Panc1 (cell line): ENCODE measurements around the gene GMCL2. TPM values are rescaled to one million over a fixed set of nuclear protein-coding genes. Genes with fewer than 3 reads are reported as not detected.
A peak's percentile ranks its signal among the peaks of the same experiment; 100 is the strongest.

Experiments
- ATAC-seq: fragments of 200-7000 bp; cut with Tn5 transposase; 2 replicates; pipeline ENCODE4 v1.9.1; 2020; ENCODE audit warnings: mild to moderate bottlenecking, moderate library complexity
- BruUV-seq: library from RNA; stranded (reverse); fragments of 400-500 nt; replicated peaks from 2 replicates; lab custom pipeline; 2021; lab: Mats Ljungman, UMichigan
- CTCF ChIA-PET: fragments of 300-600 bp; sonication (Branson Sonifier 250); formaldehyde crosslinking; loops from one replicate; lab custom pipeline; 2022; ENCODE audit warnings: antibody characterized with exemption; lab: Charles Lee
- POLR2A ChIA-PET: fragments of 300-600 bp; sonication (Branson Sonifier 250); formaldehyde crosslinking; loops from one replicate; lab custom pipeline; 2022; ENCODE audit warnings: antibody characterized with exemption; lab: Charles Lee
- DNase-seq: peaks from one replicate; pipeline ENCODE4 v3.0.0-alpha.2; 2010; ENCODE audit warnings: low read depth, low spot score
- H3K27ac ChIP-seq: 2 replicates; pipeline ENCODE4 v1.5.1; 2011; ENCODE audit warnings: mild to moderate bottlenecking, low read length, inconsistent platforms
- H3K27me3 ChIP-seq: fragments of 200-500 bp; sonication (Bioruptor generic); 2 replicates; pipeline ENCODE4 v1.6.0; 2014; ENCODE audit warnings: low read length, inconsistent platforms; ENCODE audit not compliant: control insufficient read depth, insufficient read depth
- H3K36me3 ChIP-seq: fragments of 200-500 bp; sonication (Bioruptor generic); 2 replicates; pipeline ENCODE4 v1.5.1; 2014; ENCODE audit warnings: inconsistent platforms, mild to moderate bottlenecking, low read length, moderate library complexity; ENCODE audit not compliant: control insufficient read depth, insufficient read depth
- H3K4me1 ChIP-seq: 2 replicates; pipeline ENCODE4 v1.5.1; 2011; ENCODE audit warnings: inconsistent platforms, mild to moderate bottlenecking, low read length, moderate library complexity; ENCODE audit not compliant: control insufficient read depth, insufficient read depth
- H3K4me3 ChIP-seq, 2 experiments: 2 replicates each; pipeline ENCODE4 v1.5.1; 2011 to 2012; ENCODE audit warnings: low read depth in 2 of 2, low read length in 2 of 2, mild to moderate bottlenecking in 2 of 2, inconsistent platforms in 1 of 2, moderate library complexity in 1 of 2
- H3K9me3 ChIP-seq: fragments of 200-500 bp; sonication (Bioruptor generic); 2 replicates; pipeline ENCODE4 v1.5.1; 2014; ENCODE audit warnings: low read depth, mild to moderate bottlenecking, inconsistent platforms, low read length, moderate library complexity; ENCODE audit not compliant: control insufficient read depth, insufficient read depth
- POLR2AphosphoS5 ChIP-seq: IDR thresholded peaks from 2 replicates; pipeline ENCODE4 v1.6.1; 2012; ENCODE audit warnings: mild to moderate bottlenecking, low read depth, low read length, moderate library complexity
- SIN3A ChIP-seq: IDR thresholded peaks from 2 replicates; pipeline ENCODE4 v1.6.1; 2012; ENCODE audit warnings: low read depth, mild to moderate bottlenecking, low read length, moderate library complexity, borderline replicate concordance; ENCODE audit not compliant: insufficient read depth
- TCF7L2 ChIP-seq: IDR thresholded peaks from 2 replicates; pipeline ENCODE4 v1.6.1; 2011; ENCODE audit warnings: mild to moderate bottlenecking, low read depth, low read length, inconsistent platforms
- in situ Hi-C: cut with HindIII; loops from 2 replicates; pipeline ENCODE4 v1.10.0; 2016; ENCODE audit warnings: low sequenced_read_pairs, low pct_unique_long_range_greater_than_20kb
- intact Hi-C: fragments of 100-400 bp; cut with micrococcal nuclease; formaldehyde crosslinking; loops from one replicate; pipeline ENCODE4 v1.10.0; 2022; ENCODE audit not compliant: unreplicated experiment
- total RNA-seq: library from RNA; stranded (reverse); gene quantifications from one replicate; pipeline ENCODE4 v1.2.1, GENCODE V29; 2021; ENCODE audit not compliant: unreplicated experiment
- TF ChIP-seq, protein P1 (sequence below), 2 experiments: IDR thresholded peaks; 2 replicates each; pipeline ENCODE4 v1.6.1; 2011 to 2012; ENCODE audit warnings: low read depth in 2 of 2, control low read depth in 1 of 2, low read length in 1 of 2, mild to moderate bottlenecking in 1 of 2, moderate library complexity in 1 of 2; ENCODE audit not compliant: insufficient read depth in 1 of 2
- TF ChIP-seq, protein P2 (sequence below): fragments of 450-650 bp; IDR thresholded peaks from 2 replicates; pipeline ENCODE4 v1.5.1; 2017; ENCODE audit warnings: mild to moderate bottlenecking

The GMCL2 gene
- total RNA-seq, 1 experiment from 2014 or later, result not detected

DNA sequence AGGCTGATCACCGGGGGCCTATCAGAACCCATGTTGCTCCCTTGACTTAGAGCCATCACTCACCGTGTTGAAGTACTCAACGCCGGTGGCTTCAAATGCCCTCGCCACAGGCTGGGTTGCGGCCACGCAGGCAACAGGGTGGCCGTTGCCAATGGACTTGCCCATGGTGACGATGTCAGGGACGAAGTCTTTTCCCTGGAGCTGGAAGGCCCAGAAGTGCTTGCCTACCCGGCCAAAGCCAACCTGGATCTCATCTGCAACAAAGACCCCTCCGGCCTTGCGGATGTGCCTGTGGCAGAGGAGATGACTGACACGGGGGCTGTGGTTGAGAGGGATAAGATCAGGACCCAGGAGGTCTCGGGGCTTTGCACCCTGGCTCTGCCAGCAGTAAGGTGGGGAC is 35.1 kb upstream of the GMCL2 start:
- TF ChIP-seq POLR2AphosphoS5 (no peak), TCF7L2 (no peak), SIN3A (no peak)
- TF ChIP-seq, protein P1, sequence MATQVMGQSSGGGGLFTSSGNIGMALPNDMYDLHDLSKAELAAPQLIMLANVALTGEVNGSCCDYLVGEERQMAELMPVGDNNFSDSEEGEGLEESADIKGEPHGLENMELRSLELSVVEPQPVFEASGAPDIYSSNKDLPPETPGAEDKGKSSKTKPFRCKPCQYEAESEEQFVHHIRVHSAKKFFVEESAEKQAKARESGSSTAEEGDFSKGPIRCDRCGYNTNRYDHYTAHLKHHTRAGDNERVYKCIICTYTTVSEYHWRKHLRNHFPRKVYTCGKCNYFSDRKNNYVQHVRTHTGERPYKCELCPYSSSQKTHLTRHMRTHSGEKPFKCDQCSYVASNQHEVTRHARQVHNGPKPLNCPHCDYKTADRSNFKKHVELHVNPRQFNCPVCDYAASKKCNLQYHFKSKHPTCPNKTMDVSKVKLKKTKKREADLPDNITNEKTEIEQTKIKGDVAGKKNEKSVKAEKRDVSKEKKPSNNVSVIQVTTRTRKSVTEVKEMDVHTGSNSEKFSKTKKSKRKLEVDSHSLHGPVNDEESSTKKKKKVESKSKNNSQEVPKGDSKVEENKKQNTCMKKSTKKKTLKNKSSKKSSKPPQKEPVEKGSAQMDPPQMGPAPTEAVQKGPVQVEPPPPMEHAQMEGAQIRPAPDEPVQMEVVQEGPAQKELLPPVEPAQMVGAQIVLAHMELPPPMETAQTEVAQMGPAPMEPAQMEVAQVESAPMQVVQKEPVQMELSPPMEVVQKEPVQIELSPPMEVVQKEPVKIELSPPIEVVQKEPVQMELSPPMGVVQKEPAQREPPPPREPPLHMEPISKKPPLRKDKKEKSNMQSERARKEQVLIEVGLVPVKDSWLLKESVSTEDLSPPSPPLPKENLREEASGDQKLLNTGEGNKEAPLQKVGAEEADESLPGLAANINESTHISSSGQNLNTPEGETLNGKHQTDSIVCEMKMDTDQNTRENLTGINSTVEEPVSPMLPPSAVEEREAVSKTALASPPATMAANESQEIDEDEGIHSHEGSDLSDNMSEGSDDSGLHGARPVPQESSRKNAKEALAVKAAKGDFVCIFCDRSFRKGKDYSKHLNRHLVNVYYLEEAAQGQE (IDR thresholded peaks at IDR 0.05; ENCODE audit: insufficient read depth in 1 of 2, low read depth in 2 of 2, low read length in 1 of 2), result no peak
- TF ChIP-seq, protein P2, sequence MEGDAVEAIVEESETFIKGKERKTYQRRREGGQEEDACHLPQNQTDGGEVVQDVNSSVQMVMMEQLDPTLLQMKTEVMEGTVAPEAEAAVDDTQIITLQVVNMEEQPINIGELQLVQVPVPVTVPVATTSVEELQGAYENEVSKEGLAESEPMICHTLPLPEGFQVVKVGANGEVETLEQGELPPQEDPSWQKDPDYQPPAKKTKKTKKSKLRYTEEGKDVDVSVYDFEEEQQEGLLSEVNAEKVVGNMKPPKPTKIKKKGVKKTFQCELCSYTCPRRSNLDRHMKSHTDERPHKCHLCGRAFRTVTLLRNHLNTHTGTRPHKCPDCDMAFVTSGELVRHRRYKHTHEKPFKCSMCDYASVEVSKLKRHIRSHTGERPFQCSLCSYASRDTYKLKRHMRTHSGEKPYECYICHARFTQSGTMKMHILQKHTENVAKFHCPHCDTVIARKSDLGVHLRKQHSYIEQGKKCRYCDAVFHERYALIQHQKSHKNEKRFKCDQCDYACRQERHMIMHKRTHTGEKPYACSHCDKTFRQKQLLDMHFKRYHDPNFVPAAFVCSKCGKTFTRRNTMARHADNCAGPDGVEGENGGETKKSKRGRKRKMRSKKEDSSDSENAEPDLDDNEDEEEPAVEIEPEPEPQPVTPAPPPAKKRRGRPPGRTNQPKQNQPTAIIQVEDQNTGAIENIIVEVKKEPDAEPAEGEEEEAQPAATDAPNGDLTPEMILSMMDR, result no peak
- Histone ChIP-seq H3K4me1 (no peaks in the 10 kb centered on the region), H3K4me3 (no peak overlapping the region), H3K36me3 (no peaks in the 10 kb centered on the region), H3K27me3 (no peaks in the 10 kb centered on the region), H3K9me3 (no peaks in the 10 kb centered on the region), H3K27ac (no peak overlapping the region)
- ChIA-PET CTCF (no interaction called here), POLR2A (no interaction called here)
- in situ Hi-C loops, result no loop called here
- no TSS peak for BruUV-seq
- intact Hi-C loops, result no loop called here
- ATAC-seq, result no peak
- no peak for DNase-seq

DNA sequence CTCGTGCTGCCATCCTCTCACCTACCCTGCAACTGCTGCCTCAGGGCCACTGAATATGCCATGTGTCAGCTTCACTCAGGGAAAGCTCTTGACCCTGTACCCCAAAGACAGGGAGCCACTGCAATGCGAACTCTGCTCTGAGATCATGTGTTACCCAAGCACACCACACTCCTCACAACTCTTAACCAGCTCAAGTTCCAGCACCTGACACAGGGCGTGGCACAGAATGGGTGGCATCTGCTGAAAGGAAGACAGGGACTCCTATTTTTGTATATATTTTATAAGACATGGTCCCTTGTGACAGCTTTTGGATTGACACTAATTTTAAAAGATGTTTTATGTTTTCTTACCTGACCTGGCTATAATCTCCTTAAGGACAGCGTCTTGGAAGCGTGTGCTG is 34.7 kb upstream of the GMCL2 start:
- in situ Hi-C loops (no loop called here), intact Hi-C loops (no loop called here)
- peak; percentile 18; the same call in 1 of the 2 replicates for ATAC-seq
- Histone ChIP-seq H3K4me3 (no peak overlapping the region), H3K36me3 (no peaks in the 10 kb centered on the region), H3K4me1 (no peaks in the 10 kb centered on the region), H3K27me3 (no peaks in the 10 kb centered on the region), H3K27ac (no peak overlapping the region), H3K9me3 (no peaks in the 10 kb centered on the region)
- no peak for DNase-seq
- no peak for TF ChIP-seq SIN3A
- TF ChIP-seq POLR2AphosphoS5, result no peak
- no peak for TF ChIP-seq TCF7L2
- TF ChIP-seq, protein P2, result no peak
- TF ChIP-seq, protein P1 (IDR thresholded peaks at IDR 0.05; ENCODE audit: insufficient read depth in 1 of 2, low read depth in 2 of 2, low read length in 1 of 2), result no peak
- POLR2A ChIA-PET, result interaction anchor here (0.6 kb wide), 1 partner anchor 38 kb away, joined by 10 read pairs; no protein-coding TSS in a partner anchor
- no TSS peak for BruUV-seq
- CTCF ChIA-PET, result no interaction called here
